ENCODE measurements around the gene MAP3K5.
"Not testable (repeated sequence)": the region's sequence is repeated elsewhere in the genome, so short reads cannot be mapped to it uniquely, and the experiment has no call there.

The MAP3K5 gene

GRCh38 chr6:136792410-136793262 is at the start of gene MAP3K5:
Gene MAP3K5, minus strand, starts transcription at chr6:136792477. Its CDS starts 320 bp downstream, at chr6:136792157.
- peak; percentile 81 for DNase-seq (ENCODE audit: low spot score)

- DNase-seq (ENCODE audit: low spot score): no peak
These were observed 48.2 kb upstream of the MAP3K5 start for GRCh38 chr6:136840276-136841001.

GRCh38 chr6:136831873-136832562 is 39.7 kb upstream of the MAP3K5 start:
- DNase-seq (ENCODE audit: low spot score): no peak

- DNase-seq (ENCODE audit: low spot score): no peak
These were observed 33.9 kb upstream of the MAP3K5 start for GRCh38 chr6:136826216-136826615.

GRCh38 chr6:136823128-136823660 is 30.9 kb upstream of the MAP3K5 start:
- no peak for DNase-seq (ENCODE audit: low spot score)

- peak; percentile 83 for DNase-seq (ENCODE audit: low spot score)
These were observed 30.3 kb upstream of the MAP3K5 start, which contains the start of gene PEX7 for GRCh38 chr6:136822376-136823127. Gene PEX7, plus strand, starts transcription at chr6:136822592. Its CDS starts 74 bp downstream, at chr6:136822666.

- no peak for DNase-seq (ENCODE audit: low spot score)
These were observed 29.7 kb upstream of the MAP3K5 start for GRCh38 chr6:136822046-136822375.

GRCh38 chr6:136820561-136820960 is 28.3 kb upstream of the MAP3K5 start:
- DNase-seq (ENCODE audit: low spot score): no peak

GRCh38 chr6:136816656-136817055 is 24.4 kb upstream of the MAP3K5 start:
- DNase-seq (ENCODE audit: low spot score): no peak

- not testable (repeated sequence) for DNase-seq (ENCODE audit: low spot score)
These were observed 23.3 kb upstream of the MAP3K5 start for GRCh38 chr6:136815608-136816007.

- DNase-seq (ENCODE audit: low spot score): no peak
These were observed 19.9 kb upstream of the MAP3K5 start for GRCh38 chr6:136812174-136812573.

GRCh38 chr6:136811272-136811671 is 19.0 kb upstream of the MAP3K5 start:
- DNase-seq (ENCODE audit: low spot score): no peak

- no peak for DNase-seq (ENCODE audit: low spot score)
These were observed 17.0 kb upstream of the MAP3K5 start for GRCh38 chr6:136809091-136809860.

GRCh38 chr6:136803608-136804007 is 11.3 kb upstream of the MAP3K5 start:
- DNase-seq (ENCODE audit: low spot score): no peak

GRCh38 chr6:136801581-136801980 is 9.3 kb upstream of the MAP3K5 start:
- DNase-seq (ENCODE audit: low spot score): no peak

- DNase-seq (ENCODE audit: low spot score): no peak
These were observed 5.8 kb upstream of the MAP3K5 start for GRCh38 chr6:136798044-136798443.

GRCh38 chr6:136795996-136796395 is 3.7 kb upstream of the MAP3K5 start:
- no peak for DNase-seq (ENCODE audit: low spot score)

- DNase-seq (ENCODE audit: low spot score): no peak
These were observed 3.1 kb upstream of the MAP3K5 start for GRCh38 chr6:136795386-136795785.

- no peak for DNase-seq (ENCODE audit: low spot score)
These were observed 1.1 kb upstream of the MAP3K5 start for GRCh38 chr6:136793363-136793762.

GRCh38 chr6:136792095-136792409 is 225 bp downstream of the MAP3K5 start:
- DNase-seq (ENCODE audit: low spot score): no peak
